Kidney epithelial cell (primary cell): ENCODE measurements around the gene CDH22. TPM values are rescaled to one million over a fixed set of nuclear protein-coding genes. Genes with fewer than 3 reads are reported as not detected.

Experiments
- DNase-seq: peaks from one replicate; pipeline ENCODE4 v3.0.0-alpha.2; 2010; ENCODE audit warnings: low read depth
- H3K27me3 ChIP-seq: 2 replicates; pipeline ENCODE4 v1.6.0; 2011; ENCODE audit warnings: low read length; ENCODE audit not compliant: control insufficient read depth, insufficient read depth
- H3K36me3 ChIP-seq: 2 replicates; pipeline ENCODE4 v1.5.1; 2011; ENCODE audit warnings: low read length; ENCODE audit not compliant: control insufficient read depth, insufficient read depth
- H3K4me3 ChIP-seq: 2 replicates; pipeline ENCODE4 v1.5.1; 2011; ENCODE audit warnings: low read depth, mild to moderate bottlenecking, control low read depth, low read length
- total RNA-seq: library from RNA; depleted of rRNA; stranded (reverse); fragments of >200 nt; gene quantifications from 2 replicates; pipeline ENCODE4 v1.2.3, GENCODE V29; 2015
- TF ChIP-seq, protein P1 (sequence below): IDR thresholded peaks from 2 replicates; pipeline ENCODE4 v1.5.1; 2011; ENCODE audit warnings: mild to moderate bottlenecking, moderate library complexity, low read length, control low read depth, inconsistent platforms; ENCODE audit not compliant: insufficient read depth, poor library complexity, severe bottlenecking

The CDH22 gene
- total RNA-seq, 1 donor from 2014 or later = not detected

DNA sequence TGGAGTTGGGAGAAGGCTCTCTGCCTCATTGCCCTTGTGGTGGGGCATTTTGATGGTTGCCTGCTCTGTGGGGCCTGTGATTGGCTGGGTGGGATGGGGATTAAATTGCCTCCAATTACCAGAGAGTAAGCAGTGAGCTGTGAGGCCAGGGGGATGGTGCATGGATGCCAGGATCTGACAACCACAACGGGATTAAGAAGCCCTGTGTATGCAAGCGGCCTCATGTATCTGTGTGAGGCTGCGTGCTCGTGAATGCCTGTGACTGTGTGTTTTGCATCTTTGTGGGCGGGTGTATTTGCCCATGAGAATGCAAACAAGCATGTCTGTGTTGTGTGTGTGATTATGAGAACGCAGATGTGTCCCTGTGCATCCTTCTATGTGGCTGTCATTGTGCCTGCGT lies 144.0 kb downstream of the CDH22 start:
- Histone ChIP-seq H3K27me3 (peaks cover 8% of the 10 kb centered on the region), H3K4me3 (no peak overlapping the region), H3K36me3 (no peaks in the 10 kb centered on the region)
- TF ChIP-seq, protein P1, sequence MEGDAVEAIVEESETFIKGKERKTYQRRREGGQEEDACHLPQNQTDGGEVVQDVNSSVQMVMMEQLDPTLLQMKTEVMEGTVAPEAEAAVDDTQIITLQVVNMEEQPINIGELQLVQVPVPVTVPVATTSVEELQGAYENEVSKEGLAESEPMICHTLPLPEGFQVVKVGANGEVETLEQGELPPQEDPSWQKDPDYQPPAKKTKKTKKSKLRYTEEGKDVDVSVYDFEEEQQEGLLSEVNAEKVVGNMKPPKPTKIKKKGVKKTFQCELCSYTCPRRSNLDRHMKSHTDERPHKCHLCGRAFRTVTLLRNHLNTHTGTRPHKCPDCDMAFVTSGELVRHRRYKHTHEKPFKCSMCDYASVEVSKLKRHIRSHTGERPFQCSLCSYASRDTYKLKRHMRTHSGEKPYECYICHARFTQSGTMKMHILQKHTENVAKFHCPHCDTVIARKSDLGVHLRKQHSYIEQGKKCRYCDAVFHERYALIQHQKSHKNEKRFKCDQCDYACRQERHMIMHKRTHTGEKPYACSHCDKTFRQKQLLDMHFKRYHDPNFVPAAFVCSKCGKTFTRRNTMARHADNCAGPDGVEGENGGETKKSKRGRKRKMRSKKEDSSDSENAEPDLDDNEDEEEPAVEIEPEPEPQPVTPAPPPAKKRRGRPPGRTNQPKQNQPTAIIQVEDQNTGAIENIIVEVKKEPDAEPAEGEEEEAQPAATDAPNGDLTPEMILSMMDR = no peak
- DNase-seq = no peak

DNA sequence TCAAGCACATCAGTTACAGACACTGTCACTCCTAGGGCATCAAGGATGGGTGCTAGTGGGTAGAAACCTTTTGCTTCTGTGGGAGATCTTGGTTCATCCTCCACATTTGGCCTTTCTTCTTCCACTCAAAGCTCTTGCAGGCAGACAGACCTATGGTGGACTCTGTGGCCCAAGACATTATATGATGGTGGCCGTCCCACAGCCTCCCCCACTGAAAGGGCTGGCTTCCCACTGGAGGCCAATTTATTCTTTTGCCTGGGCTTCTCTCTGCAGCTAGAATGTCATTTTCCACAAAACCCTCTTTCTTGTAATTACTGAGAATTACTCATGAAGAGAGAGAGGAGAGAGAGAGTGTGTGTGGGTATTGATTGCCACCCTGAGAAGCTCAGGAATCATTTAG lies 146.4 kb downstream of the CDH22 start:
- TF ChIP-seq, protein P1 = no peak
- Histone ChIP-seq H3K4me3 (no peak overlapping the region), H3K27me3 (peaks cover 11% of the 10 kb centered on the region), H3K36me3 (no peaks in the 10 kb centered on the region)
- DNase-seq = no peak

DNA sequence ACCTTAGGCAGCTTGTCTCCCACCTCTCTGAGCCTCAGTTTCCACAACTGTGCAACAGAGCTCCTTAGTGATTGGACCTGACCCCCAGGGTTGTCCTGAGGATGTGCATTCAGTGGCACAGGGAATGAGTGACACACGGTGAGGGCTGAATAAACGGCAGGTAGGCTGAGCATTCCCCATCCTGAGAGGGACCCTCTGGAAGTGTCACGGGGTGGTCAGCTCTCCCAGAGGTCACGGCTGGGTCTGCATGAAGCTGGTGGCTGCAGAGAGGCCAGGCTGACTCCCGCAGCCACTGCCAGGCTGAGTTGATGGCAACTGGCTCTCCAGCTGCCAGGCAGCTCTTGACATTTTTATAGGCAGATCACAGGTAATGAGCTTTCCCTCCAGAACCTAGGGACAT lies 147.6 kb downstream of the CDH22 start:
- peaks cover 11% of the 10 kb centered on the region for H3K27me3 ChIP-seq
- no peak overlapping the region for H3K4me3 ChIP-seq

DNA sequence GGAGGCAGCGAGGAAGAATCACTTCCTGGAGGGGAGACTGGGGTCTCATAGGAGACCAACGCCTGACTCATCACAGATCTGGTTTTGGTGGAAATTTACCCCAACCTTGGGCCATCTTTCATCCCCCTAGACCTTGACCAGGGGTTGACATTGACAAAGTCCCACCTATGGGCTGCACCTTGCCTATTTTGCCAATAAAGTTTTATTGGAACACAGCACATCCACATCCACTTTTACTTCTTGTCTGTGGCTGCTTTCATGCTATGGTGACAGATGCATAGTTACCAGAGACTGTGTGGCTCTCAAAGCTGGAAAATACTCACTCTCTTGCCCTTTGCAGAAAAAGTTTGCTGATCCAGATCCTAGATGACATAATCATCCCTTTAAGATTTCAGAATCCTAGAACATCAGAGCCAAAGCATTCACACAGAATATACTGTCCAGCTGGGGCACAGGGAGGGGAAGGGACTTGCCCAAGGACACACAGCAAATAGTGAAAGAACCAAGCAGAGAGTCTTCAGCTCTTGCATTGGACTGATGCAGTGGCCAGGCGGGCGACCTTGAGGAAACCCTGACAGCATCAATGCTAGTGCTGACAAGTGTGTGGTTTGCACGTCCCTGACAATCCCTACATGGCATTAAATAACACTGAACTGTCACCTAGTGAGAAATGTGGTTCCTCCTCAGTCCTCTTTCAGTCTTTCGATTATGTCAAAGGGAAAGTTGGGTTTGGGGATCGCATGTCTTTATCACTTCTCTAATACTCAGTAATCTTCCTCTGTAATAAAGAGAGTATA lies 149.0 kb downstream of the CDH22 start:
- Histone ChIP-seq H3K27me3 (peaks cover 8% of the 10 kb centered on the region), H3K4me3 (no peak overlapping the region), H3K36me3 (no peaks in the 10 kb centered on the region)
- DNase-seq = no peak
- TF ChIP-seq, protein P1 = no peak

More for the DNA sequence above, 147.6 kb downstream of the CDH22 start:
- TF ChIP-seq, protein P1 = no peak
- DNase-seq = no peak
- H3K36me3 ChIP-seq = no peaks in the 10 kb centered on the region

DNA sequence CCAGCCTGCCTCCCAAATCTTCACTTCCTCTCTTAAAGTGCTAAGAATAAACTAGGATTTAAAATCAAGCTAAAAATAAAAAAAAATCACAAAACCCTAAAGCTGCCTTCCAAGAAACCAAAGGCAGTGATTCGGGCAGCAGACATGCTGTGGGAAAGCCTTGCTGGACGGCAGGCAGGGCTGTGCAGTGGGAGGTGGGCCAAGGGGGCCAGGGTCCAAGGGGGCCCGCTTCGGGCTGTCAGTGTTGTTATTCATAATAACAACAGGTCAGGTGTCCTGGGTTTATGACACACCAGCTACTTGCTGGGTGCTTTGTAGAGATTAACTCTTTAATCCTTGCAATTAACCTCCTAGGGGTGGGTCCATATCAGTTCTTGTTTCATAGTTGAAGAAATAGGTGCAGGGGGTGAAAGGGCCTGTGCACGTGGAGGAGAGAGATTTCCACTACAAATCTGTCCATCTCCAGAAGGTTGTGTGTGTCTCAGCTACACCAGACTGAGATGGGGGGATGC lies 149.8 kb downstream of the CDH22 start:
- TF ChIP-seq, protein P1 = no peak
- DNase-seq = no peak
- no peaks in the 10 kb centered on the region for H3K36me3 ChIP-seq
- H3K27me3 ChIP-seq = peaks cover 8% of the 10 kb centered on the region
- no peak overlapping the region for H3K4me3 ChIP-seq
